ENCODE results near the gene LAMC2. TPM values are rescaled to one million over a fixed set of nuclear protein-coding genes. Genes with fewer than 3 reads are reported as not detected.
A peak's percentile ranks its signal among the peaks of the same experiment; 100 is the strongest.

LAMC2 gene
- total RNA-seq, 1 donor from 2014 or later, result 13.8 TPM

GRCh38 chr1:183161391-183161790 is 24.7 kb upstream of the LAMC2 start:
- TF ChIP-seq CTCF (IDR thresholded peaks at IDR 0.05), result no peak
- H3K4me3 Mint-ChIP-seq (ENCODE audit: unreplicated experiment), result no peak overlapping the region
- no peaks in the 10 kb centered on the region for H3K27me3 Mint-ChIP-seq (ENCODE audit: low read depth)
- H3K27ac Mint-ChIP-seq (ENCODE audit: unreplicated experiment), result no peak overlapping the region
- H3K36me3 Mint-ChIP-seq (ENCODE audit: low read depth), result no peaks in the 10 kb centered on the region
- peaks cover 8% of the 10 kb centered on the region for H3K4me1 Mint-ChIP-seq (ENCODE audit: low read depth)
- DNase-seq (ENCODE audit: low spot score), result no peak
- no peaks in the 10 kb centered on the region for H3K9me3 Mint-ChIP-seq (ENCODE audit: low read depth)

GRCh38 chr1:183163316-183163715 is 22.7 kb upstream of the LAMC2 start:
- Mint-ChIP-seq H3K4me1 (ENCODE audit: low read depth) (peaks cover 12% of the 10 kb centered on the region), H3K27me3 (ENCODE audit: low read depth) (no peaks in the 10 kb centered on the region), H3K9me3 (ENCODE audit: low read depth) (no peaks in the 10 kb centered on the region), H3K27ac (ENCODE audit: unreplicated experiment) (no peak overlapping the region), H3K36me3 (ENCODE audit: low read depth) (no peaks in the 10 kb centered on the region), H3K4me3 (ENCODE audit: unreplicated experiment) (no peak overlapping the region)
- TF ChIP-seq CTCF (IDR thresholded peaks at IDR 0.05), result no peak
- no peak for DNase-seq (ENCODE audit: low spot score)

GRCh38 chr1:183164340-183164739 is 21.7 kb upstream of the LAMC2 start:
- no peak overlapping the region for H3K4me3 Mint-ChIP-seq (ENCODE audit: unreplicated experiment)
- H3K27ac Mint-ChIP-seq (ENCODE audit: unreplicated experiment), result peak overlapping the region; percentile 74
- no peaks in the 10 kb centered on the region for H3K9me3 Mint-ChIP-seq (ENCODE audit: low read depth)
- DNase-seq (ENCODE audit: low spot score), result no peak
- H3K36me3 Mint-ChIP-seq (ENCODE audit: low read depth), result no peaks in the 10 kb centered on the region
- H3K27me3 Mint-ChIP-seq (ENCODE audit: low read depth), result no peaks in the 10 kb centered on the region
- peaks cover 13% of the 10 kb centered on the region for H3K4me1 Mint-ChIP-seq (ENCODE audit: low read depth)
- no peak for TF ChIP-seq CTCF (IDR thresholded peaks at IDR 0.05)

GRCh38 chr1:183164963-183165362 is 21.1 kb upstream of the LAMC2 start:
- no peak for DNase-seq (ENCODE audit: low spot score)
- H3K27ac Mint-ChIP-seq (ENCODE audit: unreplicated experiment), result no peak overlapping the region
- no peak overlapping the region for H3K4me3 Mint-ChIP-seq (ENCODE audit: unreplicated experiment)
- H3K4me1 Mint-ChIP-seq (ENCODE audit: low read depth), result peaks cover 10% of the 10 kb centered on the region
- TF ChIP-seq CTCF (IDR thresholded peaks at IDR 0.05), result no peak
- H3K27me3 Mint-ChIP-seq (ENCODE audit: low read depth), result no peaks in the 10 kb centered on the region
- H3K36me3 Mint-ChIP-seq (ENCODE audit: low read depth), result no peaks in the 10 kb centered on the region
- no peaks in the 10 kb centered on the region for H3K9me3 Mint-ChIP-seq (ENCODE audit: low read depth)

- TF ChIP-seq CTCF (IDR thresholded peaks at IDR 0.05), result no peak
- Mint-ChIP-seq H3K27me3 (ENCODE audit: low read depth) (no peaks in the 10 kb centered on the region), H3K4me1 (ENCODE audit: low read depth) (peaks cover 8% of the 10 kb centered on the region), H3K36me3 (ENCODE audit: low read depth) (no peaks in the 10 kb centered on the region), H3K27ac (ENCODE audit: unreplicated experiment) (no peak overlapping the region), H3K9me3 (ENCODE audit: low read depth) (no peaks in the 10 kb centered on the region), H3K4me3 (ENCODE audit: unreplicated experiment) (no peak overlapping the region)
- DNase-seq (ENCODE audit: low spot score), result no peak
Measured at GRCh38 chr1:183165456-183165855, 20.6 kb upstream of the LAMC2 start.
